GM15510 (cell line): Measurements from ENCODE around the gene CHST3.

Source experiments
- POLR2A ChIP-seq: IDR thresholded peaks from 3 replicates; pipeline ENCODE4 v1.6.1; 2011; ENCODE audit warnings: borderline replicate concordance; ENCODE audit not compliant: insufficient read length; ENCODE audit errors: extremely low read depth

CHST3 gene

GRCh38 chr10:72019085-72019876 lies 55.1 kb downstream of the CHST3 start:
- no peak for TF ChIP-seq POLR2A

- no peak for TF ChIP-seq POLR2A
Measured at GRCh38 chr10:72020914-72021809, 57.0 kb downstream of the CHST3 start.

- TF ChIP-seq POLR2A = no peak
Measured at GRCh38 chr10:72022228-72022627, 58.0 kb downstream of the CHST3 start.

GRCh38 chr10:72024596-72024995 lies 60.4 kb downstream of the CHST3 start:
- no peak for TF ChIP-seq POLR2A

- no peak for TF ChIP-seq POLR2A
Measured at GRCh38 chr10:72025400-72025799, 61.2 kb downstream of the CHST3 start.

- no peak for TF ChIP-seq POLR2A
Measured at GRCh38 chr10:72025832-72026231, 61.6 kb downstream of the CHST3 start.

- TF ChIP-seq POLR2A = no peak
Measured at GRCh38 chr10:72026278-72027111, 62.3 kb downstream of the CHST3 start.

GRCh38 chr10:72027498-72027897 lies 63.3 kb downstream of the CHST3 start:
- TF ChIP-seq POLR2A = no peak

- no peak for TF ChIP-seq POLR2A
Measured at GRCh38 chr10:72029414-72029813, 65.2 kb downstream of the CHST3 start.

GRCh38 chr10:72030762-72031543 lies 66.8 kb downstream of the CHST3 start:
- no peak for TF ChIP-seq POLR2A

GRCh38 chr10:72031706-72032105 lies 67.5 kb downstream of the CHST3 start:
- TF ChIP-seq POLR2A = no peak

- TF ChIP-seq POLR2A = no peak
Measured at GRCh38 chr10:72034040-72034499, 69.9 kb downstream of the CHST3 start.

- TF ChIP-seq POLR2A = no peak
Measured at GRCh38 chr10:72034761-72035160, 70.6 kb downstream of the CHST3 start.
